Lung (tissue), 12 donors: ENCODE results near the gene TEX51. TPM values are rescaled to one million over a fixed set of nuclear protein-coding genes. Genes with fewer than 3 reads are reported as not detected.

Experiments used
- ATAC-seq: fragments of 200-7000 bp; cut with Tn5 transposase; one replicate; pipeline ENCODE4 v1.9.1; 2020; ENCODE audit warnings: moderate number of reproducible peaks; ENCODE audit not compliant: insufficient read depth, low FRiP score
- DNase-seq, 3 donors: peaks; one replicate each; pipeline ENCODE4 v3.0.0-alpha.2; 2013 to 2017
- H3K27ac ChIP-seq, 2 donors: one replicate each; pipeline ENCODE4 v1.5.1; 2013; ENCODE audit warnings: mild to moderate bottlenecking in 2 of 2, moderate library complexity in 2 of 2, control low read depth in 1 of 2, inconsistent platforms in 1 of 2, low read depth in 1 of 2, low read length in 1 of 2
- H3K27me3 ChIP-seq, 3 donors: one replicate each; pipeline ENCODE4 v1.5.1; 2013; ENCODE audit warnings: low read length in 2 of 3; ENCODE audit not compliant: control insufficient read depth in 3 of 3, insufficient read depth in 3 of 3
- H3K36me3 ChIP-seq, 4 donors: one replicate each; pipeline ENCODE4 v1.5.1; 2013; ENCODE audit warnings: low read length in 4 of 4, mild to moderate bottlenecking in 1 of 4, moderate library complexity in 1 of 4; ENCODE audit not compliant: control insufficient read depth in 4 of 4, insufficient read depth in 4 of 4
- H3K4me1 ChIP-seq, 5 donors: one replicate each; pipeline ENCODE4 v1.5.1; 2013; ENCODE audit warnings: low read length in 5 of 5, mild to moderate bottlenecking in 2 of 5, moderate library complexity in 1 of 5; ENCODE audit not compliant: control insufficient read depth in 5 of 5, insufficient read depth in 5 of 5
- H3K4me3 ChIP-seq: one replicate; pipeline ENCODE4 v1.5.1; 2013; ENCODE audit warnings: mild to moderate bottlenecking, control low read depth, moderate library complexity
- H3K9ac ChIP-seq, 2 donors: one replicate each; pipeline ENCODE4 v1.5.1; 2013; ENCODE audit warnings: low read length in 2 of 2, control low read depth in 1 of 2; ENCODE audit not compliant: insufficient read depth in 1 of 2
- H3K9me3 ChIP-seq, 4 donors: one replicate each; pipeline ENCODE4 v1.5.1; 2013; ENCODE audit warnings: low read length in 3 of 4, mild to moderate bottlenecking in 1 of 4, moderate library complexity in 1 of 4; ENCODE audit not compliant: control insufficient read depth in 4 of 4, insufficient read depth in 3 of 4
- WGBS, 2 donors: extraction: QIAGEN DNeasy Blood & Tissue Kit; methylation state at CpG; one replicate each; pipeline ENCODE4 v1.1.7; 2013; 5-methylcytosine and 5-hydroxymethylcytosine counted together
- polyA plus RNA-seq, 2 donors: library from polyadenylated mRNA; stranded (reverse); fragments of 200-250 nt; gene quantifications; one replicate each; pipeline ENCODE4 v1.2.1, GENCODE V29; 2013
- total RNA-seq, 2 donors: library from RNA; depleted of rRNA in 1 of 2; stranded (reverse); fragments of >200 nt in 1 of 2; gene quantifications; one replicate each; pipeline ENCODE4 v1.2.1, GENCODE V29; 2014 to 2021
- TF ChIP-seq, protein P1 (sequence below): IDR thresholded peaks from 2 replicates; pipeline ENCODE4 v1.5.1; 2012; ENCODE audit warnings: mild to moderate bottlenecking; ENCODE audit errors: control extremely low read depth, extremely low read depth
- donor health status: control.
- donor health status: control.
- donor health status: Bipolar disorder and iron deficiency.
- donor health status: healthy.
- donor health status: DM: yes; HTN: yes; CAD: no.

Gene TEX51
- total and polyA plus RNA-seq, 4 donors: not detected

DNA sequence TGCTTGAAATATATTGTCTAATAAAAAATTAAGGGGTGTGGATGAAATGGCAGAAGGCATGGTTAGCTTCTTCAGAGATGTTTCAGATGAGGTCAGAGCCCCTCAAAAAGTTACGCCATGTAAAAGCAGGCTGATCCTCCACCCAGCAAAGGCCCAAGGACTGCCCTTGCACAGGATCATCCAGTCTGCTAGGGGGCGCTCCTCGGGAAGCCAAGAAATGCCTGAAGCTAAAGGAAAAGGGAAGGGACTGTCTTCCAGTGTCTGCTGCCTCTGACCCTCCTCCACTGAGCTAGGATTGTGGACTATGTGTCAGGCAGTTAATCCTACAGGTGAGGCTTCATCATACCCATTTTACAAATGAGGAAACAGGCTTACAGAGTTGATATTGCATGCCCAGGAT lies 33.8 kb upstream of the TEX51 start:
- 66% methylated on average over 3 of the region's 3 CpGs for WGBS, 2 donors
- Histone ChIP-seq H3K9ac (no peak overlapping the region), H3K27ac (no peak overlapping the region), H3K4me3 (no peak overlapping the region), H3K27me3 (no peaks in the 10 kb centered on the region), H3K36me3 (no peaks in the 10 kb centered on the region), H3K4me1 (no peaks in the 10 kb centered on the region), H3K9me3 (peaks cover 0 to 5% (median 1%) of the 10 kb centered on the region in 4 donors)
- TF ChIP-seq, protein P1, sequence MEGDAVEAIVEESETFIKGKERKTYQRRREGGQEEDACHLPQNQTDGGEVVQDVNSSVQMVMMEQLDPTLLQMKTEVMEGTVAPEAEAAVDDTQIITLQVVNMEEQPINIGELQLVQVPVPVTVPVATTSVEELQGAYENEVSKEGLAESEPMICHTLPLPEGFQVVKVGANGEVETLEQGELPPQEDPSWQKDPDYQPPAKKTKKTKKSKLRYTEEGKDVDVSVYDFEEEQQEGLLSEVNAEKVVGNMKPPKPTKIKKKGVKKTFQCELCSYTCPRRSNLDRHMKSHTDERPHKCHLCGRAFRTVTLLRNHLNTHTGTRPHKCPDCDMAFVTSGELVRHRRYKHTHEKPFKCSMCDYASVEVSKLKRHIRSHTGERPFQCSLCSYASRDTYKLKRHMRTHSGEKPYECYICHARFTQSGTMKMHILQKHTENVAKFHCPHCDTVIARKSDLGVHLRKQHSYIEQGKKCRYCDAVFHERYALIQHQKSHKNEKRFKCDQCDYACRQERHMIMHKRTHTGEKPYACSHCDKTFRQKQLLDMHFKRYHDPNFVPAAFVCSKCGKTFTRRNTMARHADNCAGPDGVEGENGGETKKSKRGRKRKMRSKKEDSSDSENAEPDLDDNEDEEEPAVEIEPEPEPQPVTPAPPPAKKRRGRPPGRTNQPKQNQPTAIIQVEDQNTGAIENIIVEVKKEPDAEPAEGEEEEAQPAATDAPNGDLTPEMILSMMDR: no peak
- DNase-seq (no peak), ATAC-seq (no peak)

GRCh38 chr2:126866451-126866850 lies 32.2 kb upstream of the TEX51 start:
- no peak overlapping the region for H3K4me3 ChIP-seq
- no peak for DNase-seq
- H3K9ac ChIP-seq: no peak overlapping the region
- 93 to 96% methylated on average over 4 of the region's 4 CpGs for WGBS, 2 donors
- ATAC-seq: no peak
- peaks cover 0 to 5% (median 1%) of the 10 kb centered on the region in 4 donors for H3K9me3 ChIP-seq
- H3K27me3 ChIP-seq: no peaks in the 10 kb centered on the region
- no peaks in the 10 kb centered on the region for H3K4me1 ChIP-seq
- no peak overlapping the region for H3K27ac ChIP-seq
- H3K36me3 ChIP-seq: no peaks in the 10 kb centered on the region
- TF ChIP-seq, protein P1: no peak

DNA sequence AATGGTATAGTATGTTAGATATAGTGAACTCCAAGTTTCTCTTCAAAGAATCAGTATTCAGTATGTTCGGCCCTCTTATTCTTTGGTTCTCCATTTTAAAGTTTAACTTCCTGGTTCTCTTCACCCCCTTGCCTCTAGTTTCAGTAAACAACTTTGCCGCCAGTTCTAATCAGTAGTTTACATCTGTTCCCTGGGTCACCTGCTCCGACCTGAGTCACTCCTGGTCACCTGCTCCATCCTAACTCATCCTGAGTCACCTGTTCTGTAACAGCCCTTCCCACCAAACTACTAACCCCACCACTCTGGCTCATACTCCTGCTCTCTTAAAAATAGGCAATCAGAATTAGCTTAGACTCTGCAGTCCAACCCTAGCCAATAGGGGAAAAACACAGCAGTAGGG lies 23.7 kb upstream of the TEX51 start:
- DNase-seq: no peak
- TF ChIP-seq, protein P1: no peak
- Histone ChIP-seq H3K27ac (no peak overlapping the region), H3K9me3 (peaks cover 0 to 19% (median 4%) of the 10 kb centered on the region in 4 donors), H3K4me1 (no peaks in the 10 kb centered on the region), H3K9ac (no peak overlapping the region), H3K27me3 (no peaks in the 10 kb centered on the region), H3K4me3 (no peak overlapping the region), H3K36me3 (no peaks in the 10 kb centered on the region)
- ATAC-seq: no peak
- 76 to 87% methylated on average over 3 of the region's 3 CpGs for WGBS, 2 donors

- TF ChIP-seq, protein P1: no peak
- Histone ChIP-seq H3K4me1 (no peaks in the 10 kb centered on the region), H3K9ac (no peak overlapping the region), H3K27me3 (no peaks in the 10 kb centered on the region), H3K36me3 (no peaks in the 10 kb centered on the region), H3K4me3 (no peak overlapping the region), H3K27ac (no peak overlapping the region), H3K9me3 (peaks cover 0 to 19% (median 4%) of the 10 kb centered on the region in 4 donors)
- ATAC-seq: no peak
- no peak for DNase-seq
- 79 to 86% methylated on average over 4 of the region's 4 CpGs for WGBS, 2 donors
Observed at GRCh38 chr2:126876631-126877030, 22.1 kb upstream of the TEX51 start.
